ENCODE data around the gene TSPAN31.

DNA sequence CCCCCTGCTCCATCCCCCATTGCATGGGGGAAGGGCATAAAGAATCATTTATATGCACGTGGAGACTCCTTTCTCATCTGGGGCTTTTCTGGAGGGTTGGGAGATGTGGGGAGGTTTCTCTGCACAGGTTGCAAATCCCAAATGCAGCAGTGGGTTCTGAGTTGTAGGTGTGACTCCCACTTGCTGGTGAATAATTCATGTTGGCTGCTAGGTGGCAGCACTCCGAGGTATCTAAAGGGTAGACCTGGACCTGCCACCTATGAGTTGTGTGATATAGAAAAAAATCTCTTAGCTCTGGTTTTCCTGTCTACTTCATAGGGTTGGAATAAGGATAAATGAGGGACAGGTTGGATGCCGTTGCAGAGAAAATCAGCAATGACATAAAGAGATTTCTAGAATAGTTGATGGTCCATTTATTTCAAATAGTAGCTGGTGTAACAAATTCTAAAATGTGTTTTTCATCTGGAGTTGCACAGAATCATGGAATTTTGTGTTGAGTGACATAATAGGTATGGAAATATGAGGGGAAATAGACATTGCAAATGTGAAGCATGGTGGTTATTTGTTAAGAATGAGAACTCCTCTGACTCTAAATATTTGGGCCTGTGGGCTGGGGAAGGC lies 14.6 kb downstream of the TSPAN31 start:
- TF ChIP-seq POLR2A (IDR thresholded peaks at IDR 0.05; ENCODE audit: low read depth, low read length) (no peak), POLR2AphosphoS5 (IDR thresholded peaks at IDR 0.05; ENCODE audit: low read depth, low read length) (no peak)
